PC-9 (cell line): ENCODE data around the gene OTULIN.

Experiments used
- CTCF ChIP-seq: fragments of 200-600 bp; sonication (generic); conservative IDR thresholded peaks from 2 replicates; pipeline ENCODE4 v1.6.1; 2017; ENCODE audit warnings: mixed run types, antibody characterized with exemption, mild to moderate bottlenecking, moderate library complexity
- EZH2 ChIP-seq: fragments of 200-600 bp; sonication (generic); IDR thresholded peaks from 2 replicates; pipeline ENCODE4 v1.8.0; 2017; ENCODE audit warnings: antibody characterized with exemption, low read depth

- no peak for TF ChIP-seq CTCF
- no peak for TF ChIP-seq EZH2
These were observed 69.1 kb downstream of the OTULIN start for GRCh38 chr5:14733661-14734060.
